ENCODE measurements around the gene CRYBB3. TPM values are rescaled to one million over a fixed set of nuclear protein-coding genes. Genes with fewer than 3 reads are reported as not detected.

CRYBB3 gene
- total RNA-seq, 1 experiment from 2014 or later, result 0.39 TPM

GRCh38 chr22:25208743-25209505 is 9.3 kb downstream of the CRYBB3 start:
- Histone ChIP-seq H3K27ac (ENCODE audit: insufficient read length, low read depth, low read length) (no peak overlapping the region), H3K56ac (ENCODE audit: insufficient read length, low read depth, low read length) (no peak overlapping the region), H3K79me2 (ENCODE audit: insufficient read depth, low read length) (no peaks in the 10 kb centered on the region), H3K14ac (ENCODE audit: insufficient read depth, low read length) (no peak overlapping the region), H3K18ac (ENCODE audit: insufficient read length, low read depth, low read length) (peak overlapping the region; percentile 20), H2AK5ac (ENCODE audit: insufficient read length, low read length) (no peak overlapping the region), H2BK5ac (ENCODE audit: insufficient read length, low read length) (no peak overlapping the region), H3K79me1 (ENCODE audit: insufficient read depth, low read depth, low read length, poor library complexity, severe bottlenecking) (no peaks in the 10 kb centered on the region), H3T11ph (ENCODE audit: low read length) (no peak overlapping the region), H3K4me1 (ENCODE audit: insufficient read depth, low read length) (no peaks in the 10 kb centered on the region), H3K4ac (ENCODE audit: low read depth, low read length) (no peak overlapping the region), H2BK15ac (ENCODE audit: low read depth, low read length) (no peak overlapping the region; the same call in 1 of the 2 replicates), H2BK20ac (ENCODE audit: low read depth, low read length, poor library complexity, severe bottlenecking) (no peak overlapping the region), H3K9ac (ENCODE audit: extremely low read depth, insufficient read length, low read length) (no peak overlapping the region), H2BK12ac (ENCODE audit: insufficient read length, low read depth, low read length) (no peak overlapping the region), H3K23ac (ENCODE audit: insufficient read length, low read depth, low read length) (no peak overlapping the region), H4K20me1 (ENCODE audit: control insufficient read depth, insufficient read depth, insufficient read length) (no peaks in the 10 kb centered on the region), H2AFZ (ENCODE audit: low read length) (no peak overlapping the region), H4K91ac (ENCODE audit: insufficient read length, low read depth, low read length) (no peak overlapping the region), H4K5ac (ENCODE audit: insufficient read length, low read depth, low read length) (no peak overlapping the region), H3K4me2 (ENCODE audit: insufficient read depth, insufficient read length, low read length) (no peak overlapping the region), H3K9me3 (ENCODE audit: control insufficient read depth, low read depth, low read length) (no peaks in the 10 kb centered on the region), H4K8ac (replicated peaks; ENCODE audit: insufficient read length, low read depth, low read length) (no peak overlapping the region), H3K27me3 (ENCODE audit: insufficient read depth, low read length) (no peaks in the 10 kb centered on the region), H2BK120ac (ENCODE audit: low read depth, low read length, poor library complexity, severe bottlenecking) (no peak overlapping the region), H3K23me2 (ENCODE audit: insufficient read length, low read depth, low read length, poor library complexity, severe bottlenecking) (no peaks in the 10 kb centered on the region)
- no CpG with 5 or more reads among the region's 17 CpGs for WGBS (ENCODE audit: extremely low coverage, insufficient read length, low lambda C conversion rate)
- no peaks in the 10 kb centered on the region; a peak in 1 of 4 replicates for H3K4me1 Mint-ChIP-seq
- H3K27me3 Mint-ChIP-seq (ENCODE audit: low read depth), result peaks cover 5% of the 10 kb centered on the region
- peak; percentile 50 for DNase-seq
- no peak; the same call in 2 of the 3 replicates for TF ChIP-seq CTCF (conservative IDR thresholded peaks at IDR 0.05)
- H3K36me3 Mint-ChIP-seq (ENCODE audit: insufficient read depth in 1 of 3, low read depth in 3 of 3), result peaks cover 3 to 9% (median 4%) of the 10 kb centered on the region in 3 experiments; a peak in 5 of 7 replicates
- H3K4me3 Mint-ChIP-seq, result no peak overlapping the region
- H3K27ac Mint-ChIP-seq, result no peak overlapping the region
- H3K9me3 Mint-ChIP-seq, result peaks cover 9 to 10% of the 10 kb centered on the region in 2 experiments; a peak in 4 of 5 replicates

Data from H9 (cell line).